PC-9 (cell line): Measurements from ENCODE around the gene NKAIN2. TPM values are rescaled to one million over a fixed set of nuclear protein-coding genes. Genes with fewer than 3 reads are reported as not detected.

Experiments used
- BruUV-seq: library from RNA; stranded (reverse); fragments of 400-500 nt; replicated peaks from 2 replicates; lab custom pipeline; 2021; lab: Mats Ljungman, UMichigan
- CTCF ChIA-PET: fragments of 300-600 bp; sonication (Branson Sonifier 250); formaldehyde crosslinking; loops from one replicate; lab custom pipeline; 2022; ENCODE audit warnings: antibody characterized with exemption; lab: Charles Lee
- POLR2A ChIA-PET: fragments of 300-600 bp; sonication (Branson Sonifier 250); formaldehyde crosslinking; loops from one replicate; lab custom pipeline; 2022; ENCODE audit warnings: antibody characterized with exemption; ENCODE audit not compliant: unreplicated experiment; lab: Charles Lee
- DNase-seq, 2 experiments: peaks; one replicate each; pipeline versions ENCODE4 v3.0.0 to v3.0.0-alpha.2; 2015 to 2022; ENCODE audit warnings: mixed read lengths in 1 of 2
- H2AFZ ChIP-seq: fragments of 200-600 bp; sonication (generic); 2 replicates; pipeline ENCODE4 v1.8.1; 2017; ENCODE audit warnings: antibody characterized with exemption
- H3F3A ChIP-seq: fragments of 200-600 bp; sonication (generic); 2 replicates; pipeline ENCODE4 v1.8.1; 2017; ENCODE audit warnings: antibody characterized with exemption, mild to moderate bottlenecking, low read depth; ENCODE audit not compliant: insufficient read depth
- H3K27ac ChIP-seq: fragments of 200-600 bp; sonication (generic); 2 replicates; pipeline ENCODE4 v1.6.1; 2016; ENCODE audit warnings: mixed run types
- H3K27me3 ChIP-seq: fragments of 200-600 bp; sonication (generic); 2 replicates; pipeline ENCODE4 v1.6.1; 2016; ENCODE audit warnings: low read depth, mixed run types; ENCODE audit not compliant: insufficient read depth
- H3K36me3 ChIP-seq: fragments of 200-600 bp; sonication (generic); 2 replicates; pipeline ENCODE4 v1.6.1; 2016; ENCODE audit warnings: low read depth, mixed run types
- H3K4me1 ChIP-seq: fragments of 200-600 bp; sonication (generic); replicated peaks from 2 replicates; pipeline ENCODE4 v1.6.1; 2016; ENCODE audit warnings: mixed run types; ENCODE audit not compliant: insufficient read depth
- H3K4me2 ChIP-seq: fragments of 200-600 bp; sonication (generic); 2 replicates; pipeline ENCODE4 v1.6.1; 2017; ENCODE audit warnings: mixed run types
- H3K4me3 ChIP-seq: fragments of 200-600 bp; sonication (generic); 2 replicates; pipeline ENCODE4 v1.6.1; 2016; ENCODE audit warnings: mixed run types
- H3K79me2 ChIP-seq: fragments of 200-600 bp; sonication (generic); 2 replicates; pipeline ENCODE4 v1.6.1; 2017; ENCODE audit warnings: low read depth, mixed run types
- H3K9me2 ChIP-seq: fragments of 200-600 bp; sonication (generic); 2 replicates; pipeline ENCODE4 v1.8.1; 2017; ENCODE audit warnings: mild to moderate bottlenecking; ENCODE audit not compliant: insufficient read depth
- H3K9me3 ChIP-seq: fragments of 200-600 bp; sonication (generic); 2 replicates; pipeline ENCODE4 v1.8.1; 2016; ENCODE audit warnings: low read depth; ENCODE audit not compliant: insufficient read depth
- H4K20me1 ChIP-seq: fragments of 200-600 bp; sonication (generic); 2 replicates; pipeline ENCODE4 v1.8.1; 2017; ENCODE audit not compliant: insufficient read depth
- EZH2 ChIP-seq: fragments of 200-600 bp; sonication (generic); IDR thresholded peaks from 2 replicates; pipeline ENCODE4 v1.8.0; 2017; ENCODE audit warnings: antibody characterized with exemption, low read depth
- intact Hi-C: fragments of 100-400 bp; cut with micrococcal nuclease; formaldehyde crosslinking; loops from one replicate; pipeline ENCODE4 v1.10.0; 2022; ENCODE audit not compliant: unreplicated experiment
- total RNA-seq: library from RNA; stranded (reverse); gene quantifications from 2 replicates; pipeline ENCODE4 v1.2.3, GENCODE V29; 2021
- TF ChIP-seq, protein P1 (sequence below): fragments of 200-600 bp; sonication (generic); conservative IDR thresholded peaks from 2 replicates; pipeline ENCODE4 v1.6.1; 2017; ENCODE audit warnings: mixed run types, antibody characterized with exemption, mild to moderate bottlenecking, moderate library complexity

Gene NKAIN2
- total RNA-seq, 1 experiment from 2014 or later: not detected

DNA sequence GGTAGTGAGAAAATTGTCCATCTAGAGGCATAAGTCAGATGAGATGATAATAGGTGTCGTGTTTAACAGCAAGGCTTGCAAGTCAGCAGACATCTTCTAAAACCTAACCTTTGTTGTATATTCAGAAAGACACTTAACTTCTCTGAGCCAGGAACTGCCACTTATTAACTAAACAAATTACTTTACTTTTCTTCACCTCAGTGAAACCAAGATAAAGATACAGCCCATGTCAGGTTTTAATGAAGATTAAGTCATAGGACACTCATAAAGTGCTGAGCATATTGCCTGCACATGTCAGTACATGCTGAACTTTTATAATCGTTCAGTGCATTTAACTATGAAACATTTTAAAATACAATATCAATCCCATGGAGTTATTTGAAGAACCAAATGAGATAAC is 286.8 kb downstream of the NKAIN2 start:
- no peak for TF ChIP-seq EZH2
- TF ChIP-seq, protein P1, sequence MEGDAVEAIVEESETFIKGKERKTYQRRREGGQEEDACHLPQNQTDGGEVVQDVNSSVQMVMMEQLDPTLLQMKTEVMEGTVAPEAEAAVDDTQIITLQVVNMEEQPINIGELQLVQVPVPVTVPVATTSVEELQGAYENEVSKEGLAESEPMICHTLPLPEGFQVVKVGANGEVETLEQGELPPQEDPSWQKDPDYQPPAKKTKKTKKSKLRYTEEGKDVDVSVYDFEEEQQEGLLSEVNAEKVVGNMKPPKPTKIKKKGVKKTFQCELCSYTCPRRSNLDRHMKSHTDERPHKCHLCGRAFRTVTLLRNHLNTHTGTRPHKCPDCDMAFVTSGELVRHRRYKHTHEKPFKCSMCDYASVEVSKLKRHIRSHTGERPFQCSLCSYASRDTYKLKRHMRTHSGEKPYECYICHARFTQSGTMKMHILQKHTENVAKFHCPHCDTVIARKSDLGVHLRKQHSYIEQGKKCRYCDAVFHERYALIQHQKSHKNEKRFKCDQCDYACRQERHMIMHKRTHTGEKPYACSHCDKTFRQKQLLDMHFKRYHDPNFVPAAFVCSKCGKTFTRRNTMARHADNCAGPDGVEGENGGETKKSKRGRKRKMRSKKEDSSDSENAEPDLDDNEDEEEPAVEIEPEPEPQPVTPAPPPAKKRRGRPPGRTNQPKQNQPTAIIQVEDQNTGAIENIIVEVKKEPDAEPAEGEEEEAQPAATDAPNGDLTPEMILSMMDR: no peak
- POLR2A ChIA-PET: no interaction called here
- no peak overlapping the region for H3K4me2 ChIP-seq
- H3F3A ChIP-seq: no peaks in the 10 kb centered on the region
- H3K9me2 ChIP-seq: no peaks in the 10 kb centered on the region
- H2AFZ ChIP-seq: no peak overlapping the region
- no peaks in the 10 kb centered on the region for H3K4me1 ChIP-seq
- CTCF ChIA-PET: no interaction called here
- no peaks in the 10 kb centered on the region for H3K79me2 ChIP-seq
- H3K36me3 ChIP-seq: no peaks in the 10 kb centered on the region
- H4K20me1 ChIP-seq: no peaks in the 10 kb centered on the region
- no peak overlapping the region for H3K4me3 ChIP-seq
- DNase-seq: no peak
- H3K27me3 ChIP-seq: no peaks in the 10 kb centered on the region
- H3K9me3 ChIP-seq: no peaks in the 10 kb centered on the region; the same call in 1 of the 2 replicates
- no peak overlapping the region for H3K27ac ChIP-seq
- intact Hi-C loops: no loop called here
- BruUV-seq: no TSS peak

DNA sequence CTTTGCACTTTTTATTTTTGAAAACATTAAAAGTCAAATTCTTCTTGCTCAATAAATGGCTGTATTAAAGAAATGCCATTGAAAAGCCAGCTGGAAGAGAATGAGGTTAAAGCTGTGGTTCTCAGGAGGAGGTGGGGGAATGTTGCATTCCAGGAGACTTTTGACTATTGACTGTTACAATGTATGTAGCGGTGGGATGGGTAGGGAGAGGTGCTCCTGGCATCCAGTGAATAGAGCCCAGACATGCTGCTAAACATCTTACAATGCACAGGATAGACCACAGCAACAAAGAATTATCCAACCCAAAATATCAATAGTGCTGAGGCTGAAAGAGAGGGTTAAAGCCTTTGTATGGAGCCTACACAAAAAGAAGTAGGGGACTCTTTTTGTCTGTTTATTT is 295.9 kb downstream of the NKAIN2 start:
- ChIA-PET CTCF (no interaction called here), POLR2A (no interaction called here)
- BruUV-seq: no TSS peak
- Histone ChIP-seq H3K4me3 (no peak overlapping the region), H3K27me3 (no peaks in the 10 kb centered on the region), H3K36me3 (no peaks in the 10 kb centered on the region), H3K4me2 (no peak overlapping the region), H2AFZ (no peak overlapping the region), H3K4me1 (no peaks in the 10 kb centered on the region), H4K20me1 (no peaks in the 10 kb centered on the region), H3K9me3 (no peaks in the 10 kb centered on the region; the same call in 1 of the 2 replicates), H3F3A (no peaks in the 10 kb centered on the region), H3K9me2 (no peaks in the 10 kb centered on the region), H3K27ac (no peak overlapping the region), H3K79me2 (no peaks in the 10 kb centered on the region)
- TF ChIP-seq, protein P1: no peak
- no peak for TF ChIP-seq EZH2
- no peak for DNase-seq
- intact Hi-C loops: no loop called here

DNA sequence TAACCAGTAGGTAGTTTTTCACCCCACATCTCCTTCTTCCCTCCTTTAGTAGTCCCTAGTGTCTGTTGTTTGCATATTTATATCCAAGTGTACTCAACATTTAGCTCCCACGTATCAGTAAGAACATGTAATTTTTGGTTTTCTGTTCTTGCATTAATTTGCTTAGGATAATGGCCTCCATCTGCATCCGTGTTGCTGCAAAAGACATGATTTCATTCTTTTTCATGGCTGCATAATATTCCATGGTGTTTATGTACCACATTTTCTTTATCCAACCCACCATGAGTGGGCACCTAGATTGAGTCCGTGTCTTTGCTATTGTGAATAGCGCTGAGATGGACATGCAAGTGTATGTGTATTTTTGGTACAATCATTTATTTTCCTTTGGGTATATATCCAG is 306.8 kb downstream of the NKAIN2 start:
- POLR2A ChIA-PET: no interaction called here
- no TSS peak for BruUV-seq
- no peak for DNase-seq
- no peak overlapping the region for H3K4me2 ChIP-seq
- H3K36me3 ChIP-seq: no peaks in the 10 kb centered on the region
- no peaks in the 10 kb centered on the region for H3K9me3 ChIP-seq
- intact Hi-C loops: no loop called here
- no peak for TF ChIP-seq EZH2
- TF ChIP-seq, protein P1: no peak
- no peak overlapping the region for H2AFZ ChIP-seq
- H4K20me1 ChIP-seq: no peaks in the 10 kb centered on the region
- no peaks in the 10 kb centered on the region for H3K27me3 ChIP-seq
- H3K4me3 ChIP-seq: no peak overlapping the region
- no peaks in the 10 kb centered on the region for H3K79me2 ChIP-seq
- H3K9me2 ChIP-seq: no peaks in the 10 kb centered on the region
- H3F3A ChIP-seq: no peaks in the 10 kb centered on the region
- no peaks in the 10 kb centered on the region for H3K4me1 ChIP-seq
- H3K27ac ChIP-seq: no peak overlapping the region
- CTCF ChIA-PET: no interaction called here
